Tibial nerve (tissue), 3 donors: ENCODE results near the gene LYRM4.

Experiments used
- POLR2A ChIP-seq, 2 donors: fragments of 450-650 bp; IDR thresholded peaks; one replicate each; pipeline ENCODE4 v1.6.1; 2017; ENCODE audit warnings: antibody characterized with exemption in 2 of 2, mild to moderate bottlenecking in 2 of 2, moderate library complexity in 2 of 2
- TF ChIP-seq, protein P1 (sequence below), 5 experiments: fragments of 200-600 bp in 3 of 5; fragments of 450-650 bp in 2 of 5; sonication (generic) in 3 of 5; IDR thresholded peaks; one replicate each; pipeline ENCODE4 v1.5.1; 2016 to 2019; ENCODE audit warnings: antibody characterized with exemption in 5 of 5, mild to moderate bottlenecking in 3 of 5, moderate library complexity in 2 of 5

DNA sequence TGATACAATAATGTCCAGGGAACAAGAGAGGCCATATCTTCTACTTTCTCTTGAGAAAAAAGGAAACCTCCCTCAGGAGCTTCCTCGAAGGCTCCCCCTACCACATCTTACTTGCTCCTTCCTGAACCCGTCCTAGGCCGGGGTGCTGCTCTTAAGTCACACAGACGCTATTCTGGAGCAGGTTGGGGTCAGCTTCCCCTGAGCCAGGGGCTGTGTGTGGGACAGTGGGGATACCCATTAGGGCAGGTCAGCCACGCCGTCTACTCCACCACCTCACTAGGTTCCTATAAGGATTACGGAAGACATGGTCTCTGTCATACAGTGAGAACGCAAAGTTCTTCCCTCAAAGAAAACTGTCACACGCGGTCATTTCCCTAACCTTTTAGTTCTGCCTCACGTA is 183.8 kb downstream of the LYRM4 start:
- TF ChIP-seq, protein P1, sequence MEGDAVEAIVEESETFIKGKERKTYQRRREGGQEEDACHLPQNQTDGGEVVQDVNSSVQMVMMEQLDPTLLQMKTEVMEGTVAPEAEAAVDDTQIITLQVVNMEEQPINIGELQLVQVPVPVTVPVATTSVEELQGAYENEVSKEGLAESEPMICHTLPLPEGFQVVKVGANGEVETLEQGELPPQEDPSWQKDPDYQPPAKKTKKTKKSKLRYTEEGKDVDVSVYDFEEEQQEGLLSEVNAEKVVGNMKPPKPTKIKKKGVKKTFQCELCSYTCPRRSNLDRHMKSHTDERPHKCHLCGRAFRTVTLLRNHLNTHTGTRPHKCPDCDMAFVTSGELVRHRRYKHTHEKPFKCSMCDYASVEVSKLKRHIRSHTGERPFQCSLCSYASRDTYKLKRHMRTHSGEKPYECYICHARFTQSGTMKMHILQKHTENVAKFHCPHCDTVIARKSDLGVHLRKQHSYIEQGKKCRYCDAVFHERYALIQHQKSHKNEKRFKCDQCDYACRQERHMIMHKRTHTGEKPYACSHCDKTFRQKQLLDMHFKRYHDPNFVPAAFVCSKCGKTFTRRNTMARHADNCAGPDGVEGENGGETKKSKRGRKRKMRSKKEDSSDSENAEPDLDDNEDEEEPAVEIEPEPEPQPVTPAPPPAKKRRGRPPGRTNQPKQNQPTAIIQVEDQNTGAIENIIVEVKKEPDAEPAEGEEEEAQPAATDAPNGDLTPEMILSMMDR (IDR thresholded peaks at IDR 0.05): no peak
- no peak for TF ChIP-seq POLR2A (IDR thresholded peaks at IDR 0.05)
